ENCODE measurements around the gene SEMA4B. TPM values are rescaled to one million over a fixed set of nuclear protein-coding genes. Genes with fewer than 3 reads are reported as not detected.

Gene SEMA4B
- polyA plus RNA-seq, 1 donor (not counting 4 experiments of a cell fraction or from before 2014, with no cell fraction given) = 58.7 TPM

DNA sequence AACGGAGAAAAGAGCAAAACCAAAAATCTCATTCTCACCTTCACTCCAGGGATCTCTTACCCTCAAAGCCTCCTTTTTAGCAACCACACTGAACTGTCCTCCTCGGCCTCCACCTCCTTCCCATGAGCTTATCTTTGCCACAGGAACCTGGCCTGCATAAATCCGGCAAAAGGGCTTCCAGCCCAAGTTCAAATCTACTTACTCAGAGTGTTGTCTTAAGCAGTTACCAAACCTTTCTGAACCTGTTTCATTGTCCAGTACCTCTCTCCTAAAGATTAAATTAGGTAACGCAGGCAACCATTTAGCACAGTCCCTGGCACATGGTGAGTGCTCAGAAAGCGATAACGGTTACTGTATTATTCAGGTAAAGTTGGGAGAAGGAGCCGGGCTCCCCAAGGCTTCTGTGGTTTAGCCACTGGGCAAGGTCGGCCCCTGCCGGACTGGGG lies 31.8 kb downstream of the SEMA4B start:
- Histone ChIP-seq H3K4me3 (ENCODE audit: control insufficient read depth in 2 of 3, extremely low read depth in 1 of 3, insufficient read depth in 2 of 3, low read depth in 1 of 3, low read length in 3 of 3) (peak overlapping the region; percentile 70 to 76 (median 72)), H3K9me3 (ENCODE audit: control insufficient read depth, low read depth, low read length) (no peaks in the 10 kb centered on the region), H3K36me3 (ENCODE audit: control insufficient read depth in 2 of 2, extremely low read depth in 1 of 2, insufficient read depth in 2 of 2, low read length in 2 of 2) (peaks cover 18 to 26% of the 10 kb centered on the region in 2 experiments), H3K79me2 (ENCODE audit: control insufficient read depth, insufficient read depth, low read length) (peaks cover 15% of the 10 kb centered on the region), H3K9ac (ENCODE audit: control insufficient read depth, extremely low read depth, insufficient read depth, low read length) (peak overlapping the region; percentile 86), H3K4me1 (ENCODE audit: control insufficient read depth, extremely low read depth, insufficient read depth, low read length) (peaks cover 25% of the 10 kb centered on the region), H4K20me1 (ENCODE audit: control insufficient read depth, extremely low read depth, insufficient read depth, low read length) (peaks cover 3% of the 10 kb centered on the region), H3K4me2 (ENCODE audit: control insufficient read depth, extremely low read depth, insufficient read depth, low read depth, low read length) (peak overlapping the region; percentile 73), H3K9me1 (ENCODE audit: control insufficient read depth, extremely low read depth, insufficient read depth, low read length) (no peaks in the 10 kb centered on the region), H3K27me3 (ENCODE audit: control insufficient read depth, extremely low read depth, insufficient read depth, low read length) (no peaks in the 10 kb centered on the region), H2AFZ (ENCODE audit: control insufficient read depth, low read length) (no peak overlapping the region), H3K27ac (ENCODE audit: control insufficient read depth, insufficient read depth, low read length) (peak overlapping the region; percentile 78)
- dilution Hi-C loops (cut with MboI; ENCODE audit: extremely low pct_ligation_motif_present, low sequenced_read_pairs) = no loop called here
- DNase-seq (ENCODE audit: low read depth, low spot score) = no peak
- no peak for FAIRE-seq
- no peak for TF ChIP-seq EZH2 (IDR thresholded peaks at IDR 0.05; ENCODE audit: low read length)
- TF ChIP-seq CTCF (optimal IDR thresholded peaks at IDR 0.05 in 1 of 3, IDR thresholded peaks at IDR 0.05 in 1 of 3, conservative IDR thresholded peaks at IDR 0.05 in 1 of 3; ENCODE audit: extremely low read depth in 1 of 3, insufficient read depth in 2 of 3, low read length in 3 of 3) = peak; percentile 35 to 50 (median 42)

GRCh38 chr15:90233387-90234095 lies 32.4 kb downstream of the SEMA4B start, which contains the start of gene CIB1:
Gene CIB1, minus strand, starts transcription at chr15:90233941. Its CDS starts 56 bp downstream, at chr15:90233885.
- H3K9me3 ChIP-seq (ENCODE audit: control insufficient read depth, low read depth, low read length) = no peaks in the 10 kb centered on the region
- DNase-seq (ENCODE audit: low read depth, low spot score) (peak; percentile 79), FAIRE-seq (no peak)
- H3K27ac ChIP-seq (ENCODE audit: control insufficient read depth, insufficient read depth, low read length) = peak within 1 kb of the TSS; percentile 78
- peaks cover 3% of the 10 kb centered on the region for H4K20me1 ChIP-seq (ENCODE audit: control insufficient read depth, extremely low read depth, insufficient read depth, low read length)
- H2AFZ ChIP-seq (ENCODE audit: control insufficient read depth, low read length) = peak within 1 kb of the TSS; percentile 76
- peak within 1 kb of the TSS; percentile 88 for H3K4me2 ChIP-seq (ENCODE audit: control insufficient read depth, extremely low read depth, insufficient read depth, low read depth, low read length)
- H3K9me1 ChIP-seq (ENCODE audit: control insufficient read depth, extremely low read depth, insufficient read depth, low read length) = no peaks in the 10 kb centered on the region
- H3K4me1 ChIP-seq (ENCODE audit: control insufficient read depth, extremely low read depth, insufficient read depth, low read length) = peaks cover 25% of the 10 kb centered on the region
- no peaks in the 10 kb centered on the region for H3K27me3 ChIP-seq (ENCODE audit: control insufficient read depth, extremely low read depth, insufficient read depth, low read length)
- TF ChIP-seq CTCF (optimal IDR thresholded peaks at IDR 0.05 in 1 of 3, IDR thresholded peaks at IDR 0.05 in 1 of 3, conservative IDR thresholded peaks at IDR 0.05 in 1 of 3; ENCODE audit: extremely low read depth in 1 of 3, insufficient read depth in 2 of 3, low read length in 3 of 3) (no peak), EZH2 (IDR thresholded peaks at IDR 0.05; ENCODE audit: low read length) (no peak)
- H3K36me3 ChIP-seq (ENCODE audit: control insufficient read depth in 2 of 2, extremely low read depth in 1 of 2, insufficient read depth in 2 of 2, low read length in 2 of 2) = peaks cover 18 to 21% of the 10 kb centered on the region in 2 experiments
- dilution Hi-C loops (cut with MboI; ENCODE audit: extremely low pct_ligation_motif_present, low sequenced_read_pairs) = no loop called here
- H3K4me3 ChIP-seq (ENCODE audit: control insufficient read depth in 2 of 3, extremely low read depth in 1 of 3, insufficient read depth in 2 of 3, low read depth in 1 of 3, low read length in 3 of 3) = peak within 1 kb of the TSS; percentile 72 to 76 (median 73)
- H3K79me2 ChIP-seq (ENCODE audit: control insufficient read depth, insufficient read depth, low read length) = peaks cover 15% of the 10 kb centered on the region
- H3K9ac ChIP-seq (ENCODE audit: control insufficient read depth, extremely low read depth, insufficient read depth, low read length) = peak within 1 kb of the TSS; percentile 86

Measured in keratinocyte (primary cell).